T-helper 9 cell (primary cell): Measurements from ENCODE around the gene LURAP1L.

Source experiments
- DNase-seq: peaks from one replicate; pipeline ENCODE4 v3.0.0-alpha.2; 2020

The LURAP1L gene

DNA sequence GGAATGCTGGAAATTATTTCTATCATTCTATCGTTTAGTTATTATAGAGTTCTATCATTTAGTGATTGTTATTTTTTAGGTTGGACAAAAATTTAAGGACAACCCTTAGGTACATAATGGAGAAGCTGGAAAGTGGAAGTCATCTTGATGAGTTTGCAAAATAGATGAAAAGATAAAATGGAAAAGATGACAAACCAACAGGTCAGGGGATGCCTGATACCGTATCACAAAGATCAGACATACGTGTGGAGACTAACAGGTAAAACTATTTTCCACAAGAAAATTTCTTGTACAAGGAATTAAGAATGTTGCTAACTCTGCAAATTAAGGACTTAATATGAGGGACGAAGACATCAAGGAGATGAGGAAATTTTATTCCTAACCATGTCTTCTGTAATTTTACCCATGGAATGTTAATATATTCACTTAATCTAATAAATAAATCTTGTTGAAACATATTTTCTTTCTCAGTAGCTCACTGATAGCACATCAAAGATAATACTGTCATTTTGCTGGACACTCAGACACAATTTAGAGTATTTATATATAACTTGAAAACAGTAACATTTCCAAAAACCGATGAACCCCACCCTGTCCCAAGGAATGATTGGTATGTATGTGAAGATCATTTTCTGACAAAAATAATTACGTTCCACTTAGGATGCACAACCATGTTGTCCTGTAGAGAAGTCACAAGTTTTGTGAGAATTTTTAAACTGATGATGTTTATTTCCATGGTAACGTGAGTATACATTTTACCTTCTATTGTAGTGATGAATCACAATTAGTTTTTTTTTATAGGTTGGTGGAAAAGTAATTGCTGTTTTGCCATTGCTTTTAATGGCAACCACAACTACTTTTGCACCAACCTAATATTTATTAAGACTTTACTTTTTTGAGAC is 2.6 kb downstream of the LURAP1L start:
- no peak for DNase-seq

DNA sequence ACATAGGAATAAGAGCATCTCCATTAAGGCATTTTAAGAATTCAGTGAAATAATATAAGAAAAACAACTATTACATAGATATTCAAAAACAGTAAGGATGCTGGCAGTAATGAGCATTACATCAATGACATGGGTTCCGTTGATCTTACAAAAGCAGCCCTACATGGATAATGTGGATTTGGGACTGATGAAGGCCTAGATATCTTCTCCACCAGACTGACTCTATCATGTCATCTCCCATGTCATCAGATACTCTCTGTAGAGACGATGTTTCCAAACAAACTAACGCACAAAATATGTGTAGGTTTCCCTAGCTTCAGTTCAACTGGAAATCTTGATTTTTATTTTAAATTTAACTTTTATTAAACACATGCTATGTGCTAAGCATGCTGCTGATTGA is 3.6 kb downstream of the LURAP1L start:
- no peak for DNase-seq

- DNase-seq, result no peak
Observed at GRCh38 chr9:12781226-12781733, 6.5 kb downstream of the LURAP1L start.

DNA sequence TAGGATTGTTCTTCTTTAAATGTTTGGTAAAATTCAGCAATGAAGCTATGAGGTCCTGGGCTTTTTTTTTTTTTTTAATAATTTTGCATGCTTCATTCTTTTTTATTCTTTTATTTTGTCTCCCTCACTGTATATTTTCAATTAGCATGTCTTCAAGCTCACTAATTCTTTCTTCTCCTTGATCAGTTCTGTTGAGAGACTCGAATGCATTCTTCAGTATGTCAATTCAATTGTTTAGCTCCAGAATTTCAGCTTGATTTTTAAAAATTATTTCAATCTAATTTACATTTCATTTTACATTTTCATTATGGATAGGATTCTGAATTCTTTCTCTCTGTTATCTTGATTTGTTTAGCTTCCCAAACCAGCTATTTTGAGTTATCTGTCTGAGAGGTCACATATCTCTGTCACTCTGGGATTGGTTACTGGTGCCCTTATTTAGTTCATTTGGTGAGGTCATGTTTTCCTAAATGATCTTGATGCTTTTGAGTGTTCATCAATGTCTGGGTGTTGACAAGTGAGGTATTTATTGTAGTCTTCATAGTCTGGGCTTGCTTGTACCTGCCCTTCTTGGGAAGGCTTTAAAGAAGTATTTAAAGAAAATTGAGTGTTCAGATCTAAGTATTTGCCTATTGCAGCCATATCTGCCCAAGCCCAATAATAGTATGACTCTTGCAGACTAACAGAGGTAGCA is 9.1 kb downstream of the LURAP1L start:
- DNase-seq, result no peak

DNA sequence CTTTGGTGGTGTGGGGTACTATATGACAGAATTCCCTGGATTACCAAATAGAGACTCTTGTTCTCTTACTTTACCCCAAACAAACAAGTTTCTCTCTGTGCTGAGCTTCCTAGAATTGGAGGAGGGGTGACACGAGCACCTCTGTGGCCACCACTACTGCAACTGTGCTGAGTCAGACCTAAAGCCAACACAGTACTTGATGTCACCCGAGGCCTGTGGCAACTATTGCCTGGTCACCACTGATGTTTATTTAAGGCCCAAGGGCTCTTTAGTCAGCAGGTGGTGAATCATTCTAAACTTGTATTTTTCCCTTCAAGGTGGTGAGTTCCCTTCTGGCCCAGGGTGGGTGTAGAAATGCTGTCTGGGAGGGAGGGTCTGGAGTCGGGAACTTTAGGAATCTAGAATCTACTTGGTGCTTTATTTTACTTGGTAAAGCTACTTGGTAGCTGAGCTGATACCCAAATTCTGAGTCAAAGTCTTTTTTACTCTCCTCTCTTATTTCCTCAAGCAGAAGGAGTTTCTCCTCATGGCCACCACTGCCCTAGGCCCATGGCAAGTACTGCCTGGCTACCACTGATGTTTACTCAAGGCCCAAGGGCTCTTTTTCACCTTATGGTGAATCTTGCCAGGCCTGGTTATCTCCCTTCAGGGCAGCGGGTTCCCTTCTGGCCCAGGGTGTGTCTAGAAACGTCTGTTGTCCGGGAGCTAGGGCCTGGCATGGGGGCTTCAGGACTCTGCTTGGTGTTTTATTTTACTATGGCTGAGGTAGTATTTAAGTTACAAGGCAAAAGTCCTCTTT is 9.8 kb downstream of the LURAP1L start:
- no peak for DNase-seq

- no peak for DNase-seq
Observed at GRCh38 chr9:12785260-12785770, 10.5 kb downstream of the LURAP1L start.

- no peak for DNase-seq
Observed at GRCh38 chr9:12785941-12786340, 11.1 kb downstream of the LURAP1L start.

- no peak for DNase-seq
Observed at GRCh38 chr9:12790001-12790400, 15.2 kb downstream of the LURAP1L start.

DNA sequence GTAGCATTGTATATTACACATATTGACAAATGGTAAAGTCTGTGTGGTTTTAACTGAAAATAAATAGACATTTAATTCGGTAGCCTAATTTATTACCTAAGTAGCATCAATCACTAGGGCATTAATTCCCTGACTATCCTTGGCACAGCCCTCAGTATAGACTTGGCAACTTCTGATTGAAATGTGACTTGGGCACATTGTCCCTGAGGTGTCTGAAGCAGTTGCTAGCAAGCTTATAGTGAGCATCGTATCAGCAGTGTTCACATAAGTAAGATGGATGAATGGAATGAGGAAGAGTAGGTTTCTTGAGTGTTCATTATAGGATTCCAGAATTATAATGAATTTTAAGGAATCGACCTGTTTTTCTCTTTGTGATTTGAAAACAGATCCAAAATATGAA is 16.1 kb downstream of the LURAP1L start:
- DNase-seq, result no peak

DNA sequence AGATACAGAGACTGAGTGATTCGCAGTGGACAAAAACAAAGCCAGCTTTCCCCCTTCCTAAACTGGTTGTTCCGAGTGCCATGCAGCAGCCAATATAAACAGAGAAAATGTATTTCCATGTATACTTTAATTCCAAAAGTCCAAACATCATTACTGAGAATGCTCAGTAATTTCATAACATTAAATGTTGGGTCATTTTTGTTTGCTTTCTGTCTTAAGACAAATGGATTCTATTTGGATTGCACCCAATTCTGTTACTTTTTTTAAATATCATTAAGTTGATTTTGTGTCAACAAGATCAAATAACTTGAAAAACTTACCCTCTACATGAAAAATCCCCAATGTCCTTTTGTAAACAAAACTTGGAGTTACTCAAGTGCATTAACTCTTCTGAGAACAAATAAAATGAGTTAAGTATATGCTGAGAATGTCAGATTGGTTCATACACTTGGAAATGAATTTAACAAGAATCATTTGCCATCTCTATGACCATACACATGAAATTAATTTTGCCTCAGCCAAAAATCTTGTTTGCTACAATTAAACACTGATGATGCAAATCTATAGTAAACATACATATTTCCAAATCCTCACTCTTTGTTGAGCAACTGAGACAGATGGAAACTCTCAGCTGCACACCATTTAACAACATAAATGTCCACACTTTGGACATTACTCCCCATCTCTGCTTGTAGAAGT is 19.4 kb downstream of the LURAP1L start:
- DNase-seq, result no peak

DNA sequence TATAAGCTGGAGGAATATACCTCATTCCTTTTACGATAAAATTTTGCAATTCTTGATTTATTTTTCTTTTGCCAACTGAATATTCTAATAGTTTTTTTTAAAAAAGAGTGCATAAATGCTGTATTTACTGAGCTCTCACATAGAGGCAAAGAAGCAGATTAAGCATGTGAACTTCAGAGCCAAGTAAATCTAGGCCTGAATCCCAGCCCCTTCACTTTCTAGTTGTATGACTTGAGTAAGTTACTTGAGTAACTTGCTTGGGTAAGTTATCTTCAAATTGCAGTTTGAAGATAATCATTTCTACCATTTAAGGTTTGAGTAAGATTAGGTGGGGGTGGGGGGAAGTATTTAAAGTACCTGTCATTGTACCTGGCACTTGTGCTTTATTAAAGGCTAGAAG is 21.8 kb downstream of the LURAP1L start:
- no peak for DNase-seq

DNA sequence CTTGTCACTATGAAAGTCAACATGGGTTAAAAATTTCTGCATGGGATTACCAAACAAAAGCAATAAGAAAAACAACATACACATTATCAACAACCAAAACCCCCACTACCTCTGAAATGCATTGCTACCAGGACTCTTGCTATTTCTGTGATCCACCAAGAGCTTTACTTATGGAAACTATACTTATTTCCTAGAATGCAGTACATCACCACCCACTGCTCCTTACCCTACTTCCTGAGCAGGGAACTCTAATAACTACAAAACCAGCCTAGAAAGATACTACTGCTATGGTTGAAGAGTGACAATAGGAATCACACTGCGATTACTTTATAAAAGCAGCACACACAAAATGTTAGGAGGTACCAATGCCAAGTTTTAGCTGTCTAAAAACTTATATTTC is 22.2 kb downstream of the LURAP1L start:
- DNase-seq, result no peak

- DNase-seq, result no peak
Observed at GRCh38 chr9:12798066-12798770, 23.4 kb downstream of the LURAP1L start.

DNA sequence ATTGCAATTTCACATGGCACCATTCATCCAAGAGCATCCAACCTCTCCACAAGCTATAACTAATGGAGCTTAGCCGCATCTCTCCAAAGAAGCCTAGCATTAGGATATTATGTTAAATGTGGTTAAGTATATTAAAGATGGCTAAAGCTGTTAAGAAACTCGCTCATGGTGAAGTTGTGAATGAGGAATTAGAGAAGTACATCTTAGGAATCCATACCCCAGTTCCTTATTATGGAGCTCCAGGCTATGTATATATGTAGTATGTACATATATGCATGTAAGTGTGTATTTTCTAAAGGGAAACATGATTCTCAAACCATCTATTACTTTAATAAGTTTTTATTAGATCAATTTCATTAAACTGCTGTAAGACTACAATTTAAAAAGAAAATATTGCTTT is 26.4 kb downstream of the LURAP1L start:
- no peak for DNase-seq

- DNase-seq, result no peak
Observed at GRCh38 chr9:12801663-12802062, 26.8 kb downstream of the LURAP1L start.

DNA sequence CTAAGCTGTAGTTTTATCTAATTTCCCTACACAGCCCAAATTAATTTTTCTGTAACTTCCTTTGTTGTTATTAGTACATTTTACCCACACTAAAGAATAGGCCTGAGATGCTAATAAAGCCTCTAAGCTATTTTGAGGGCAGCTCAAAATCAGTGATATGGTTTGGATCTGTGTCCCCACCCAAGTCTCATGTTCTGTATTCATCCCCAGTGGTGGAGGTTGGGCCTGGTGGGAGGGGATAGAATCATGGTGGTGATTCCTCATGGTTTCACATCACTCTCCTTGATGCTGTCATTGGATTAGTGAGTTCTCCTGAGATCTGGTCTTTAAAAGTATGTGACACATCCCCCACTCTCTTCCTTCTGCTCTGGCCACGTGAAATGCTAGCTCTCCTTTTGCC is 27.3 kb downstream of the LURAP1L start:
- DNase-seq, result no peak

- DNase-seq, result no peak
Observed at GRCh38 chr9:12808569-12808968, 33.7 kb downstream of the LURAP1L start.

DNA sequence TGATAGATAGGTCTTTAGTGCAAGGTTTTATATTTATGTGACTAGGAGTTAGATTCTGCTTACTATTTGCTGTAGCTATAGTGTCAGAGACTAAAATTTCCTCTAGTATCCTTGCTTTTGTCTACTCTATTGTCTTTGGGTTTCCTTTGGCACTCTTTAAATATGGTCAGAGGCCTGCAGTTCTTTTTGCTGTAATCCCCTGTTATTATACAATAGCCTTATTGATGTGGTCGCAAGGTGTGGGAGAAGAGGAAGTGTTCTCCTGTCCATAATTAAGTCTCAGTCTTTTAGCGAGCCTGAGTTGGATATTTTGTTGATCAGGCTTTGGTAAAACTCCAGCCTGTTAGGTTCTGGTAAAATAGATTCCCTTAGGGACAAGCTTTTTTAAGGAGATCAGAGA is 34.9 kb downstream of the LURAP1L start:
- DNase-seq, result no peak

GRCh38 chr9:12811935-12812334 is 37.1 kb downstream of the LURAP1L start:
- DNase-seq, result no peak

GRCh38 chr9:12812710-12813109 is 37.9 kb downstream of the LURAP1L start:
- no peak for DNase-seq

DNA sequence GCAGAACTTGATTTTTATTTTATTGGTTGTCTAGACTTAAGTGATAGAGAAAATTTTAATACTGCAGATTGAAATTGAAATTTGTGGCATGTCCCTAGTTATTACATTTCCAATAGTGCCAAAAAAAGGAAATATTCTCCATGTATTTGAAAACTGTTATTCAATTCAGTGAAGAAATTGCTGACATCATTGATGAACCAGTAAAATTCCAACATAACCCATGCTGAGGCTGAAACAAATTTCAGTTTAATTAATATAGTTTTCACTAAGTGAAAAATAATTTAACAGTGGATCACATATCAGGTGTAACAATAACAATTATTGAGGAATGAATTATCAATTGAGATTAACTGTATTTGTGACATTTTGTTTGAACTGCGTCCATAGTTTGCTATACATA is 38.7 kb downstream of the LURAP1L start:
- DNase-seq, result no peak
